HG03280 (cell line): Measurements from ENCODE around the gene DIRAS3.
"Not testable (repeated sequence)": the region's sequence is repeated elsewhere in the genome, so short reads cannot be mapped to it uniquely, and the experiment has no call there.

Source experiments
- ATAC-seq: cut with Tn5 transposase; IDR thresholded peaks from one replicate; pipeline ENCODE4 v1.9.1; 2021; ENCODE audit warnings: mild to moderate bottlenecking, moderate library complexity; ENCODE audit not compliant: unreplicated experiment

DIRAS3 gene

DNA sequence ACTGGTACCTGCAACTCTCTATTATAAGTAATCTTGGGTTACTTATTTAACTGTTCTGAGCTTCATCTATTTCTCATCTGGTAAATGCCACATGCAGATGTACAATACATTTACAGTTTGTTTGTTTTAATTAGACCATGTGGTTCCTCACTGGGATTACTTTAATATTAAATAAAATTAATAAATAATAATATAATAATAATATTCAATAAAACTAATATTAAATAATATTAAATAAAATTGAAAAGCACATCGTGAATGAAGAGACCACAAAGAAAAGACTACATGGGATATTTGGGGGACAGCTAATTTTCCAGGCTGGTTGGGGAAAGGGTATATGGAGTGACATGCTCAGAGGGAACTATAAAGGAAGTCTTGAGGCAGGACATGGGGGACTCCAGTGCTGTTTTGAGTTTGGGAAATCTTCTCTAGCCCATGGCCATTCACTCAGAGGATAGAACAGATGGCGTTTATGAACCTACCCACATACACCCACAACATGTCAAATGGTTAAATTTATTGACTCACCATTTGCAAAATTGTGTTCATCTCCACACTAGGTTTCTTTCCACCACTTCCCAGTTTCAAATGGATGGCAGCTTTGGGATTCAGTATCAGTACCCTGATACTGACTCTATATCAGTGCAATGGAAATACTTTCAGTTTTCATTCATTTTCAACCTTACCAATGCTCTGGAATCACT lies 25.6 kb downstream of the DIRAS3 start:
- no peak for ATAC-seq

GRCh38 chr1:68016381-68016780 lies 34.0 kb downstream of the DIRAS3 start:
- no peak for ATAC-seq

- no peak for ATAC-seq
Observed at GRCh38 chr1:68015971-68016370, 34.5 kb downstream of the DIRAS3 start.

DNA sequence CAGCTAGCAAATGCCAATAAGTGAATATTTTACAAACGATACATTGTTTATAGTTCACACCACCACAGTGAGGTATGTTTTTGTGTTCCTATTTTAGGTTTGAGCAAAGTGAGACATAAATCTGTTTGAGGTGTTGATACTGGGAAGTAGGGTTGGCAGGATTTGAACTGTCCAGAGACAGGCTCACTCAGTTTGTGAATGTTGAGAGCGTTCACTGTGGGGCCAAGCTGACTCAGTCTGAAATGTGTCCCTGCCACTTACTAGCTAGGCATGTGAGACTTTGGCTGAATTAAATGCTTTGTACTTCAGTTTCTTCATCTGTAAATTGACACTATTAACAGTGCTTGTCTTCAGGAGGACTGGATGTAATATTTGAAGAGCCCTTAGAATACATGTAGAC lies 35.1 kb downstream of the DIRAS3 start:
- ATAC-seq = no peak

GRCh38 chr1:68013351-68013750 lies 37.1 kb downstream of the DIRAS3 start:
- ATAC-seq = no peak

DNA sequence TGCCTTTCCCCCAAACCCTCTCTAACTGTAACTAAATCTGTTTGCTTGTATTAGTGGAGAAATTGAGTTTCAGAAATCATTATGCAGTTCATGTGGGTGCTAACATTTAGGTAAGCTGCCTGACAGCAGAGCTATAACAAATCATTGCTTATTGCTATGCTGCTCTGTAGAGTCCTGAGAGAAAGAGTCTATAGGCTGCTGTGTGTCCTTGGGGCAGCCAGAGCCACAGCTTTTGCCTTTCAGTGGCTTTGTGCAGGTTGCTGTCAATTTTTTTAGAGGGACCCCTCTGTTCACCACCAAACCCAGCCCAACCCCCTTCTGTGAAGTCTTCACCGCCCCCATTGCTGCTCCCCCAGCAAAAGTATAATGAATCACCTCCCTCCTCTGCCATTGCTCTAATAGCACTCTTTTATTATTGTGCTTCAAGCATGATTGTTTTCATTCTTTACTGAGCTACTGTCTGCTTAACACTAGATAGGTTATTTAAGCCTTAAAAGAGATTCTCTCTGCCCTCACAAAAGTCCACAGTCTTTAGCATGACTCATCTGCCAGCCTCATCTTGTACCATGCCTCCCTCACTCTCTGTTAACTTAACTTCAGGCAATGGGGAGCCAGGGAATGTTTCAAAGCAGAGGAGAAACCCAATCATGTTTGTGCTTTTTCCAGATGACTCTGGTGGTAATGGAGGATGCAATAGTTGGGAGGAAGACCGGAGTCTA lies 38.6 kb downstream of the DIRAS3 start:
- no peak for ATAC-seq

- no peak for ATAC-seq
Observed at GRCh38 chr1:68010543-68010942, 39.9 kb downstream of the DIRAS3 start.

DNA sequence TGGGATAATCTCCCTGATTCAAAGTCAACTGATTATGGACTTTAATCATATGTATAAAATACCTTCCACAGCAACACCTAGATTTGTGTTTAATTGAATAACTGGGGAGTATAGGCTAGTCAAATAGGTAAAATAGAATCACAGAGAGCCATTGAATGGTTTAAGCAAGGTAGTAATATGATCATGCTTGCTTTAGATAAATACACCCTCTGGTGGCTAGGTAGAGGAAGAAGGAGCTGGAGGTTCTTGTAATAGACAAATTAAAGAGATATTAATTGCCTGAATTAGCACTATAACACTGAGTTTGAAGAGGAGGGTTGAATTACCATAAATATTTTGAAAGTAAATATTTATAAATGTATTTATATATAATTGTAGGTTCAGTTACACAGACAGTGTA lies 40.3 kb downstream of the DIRAS3 start:
- ATAC-seq = no peak

GRCh38 chr1:68003626-68004025 lies 46.8 kb downstream of the DIRAS3 start:
- ATAC-seq = not testable (repeated sequence)

DNA sequence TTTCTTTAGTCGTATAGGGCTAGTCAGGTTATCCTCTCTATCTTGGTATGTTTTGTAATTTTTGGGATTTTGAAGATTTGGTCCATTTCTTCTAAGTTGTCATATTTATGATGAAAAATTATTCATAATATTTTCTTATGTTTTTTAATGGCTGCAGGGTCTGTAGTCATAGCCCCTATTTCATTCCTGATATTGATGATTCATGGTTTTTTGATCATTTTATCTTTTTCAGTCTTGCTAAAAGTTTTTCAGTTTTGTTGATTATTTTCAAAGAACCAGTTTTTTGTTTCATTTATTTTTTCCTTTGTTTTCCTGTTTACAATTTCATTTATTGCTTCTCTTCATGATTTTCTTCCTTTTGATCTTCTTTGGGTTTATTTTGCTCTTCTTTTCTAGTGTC lies 50.2 kb downstream of the DIRAS3 start:
- no peak for ATAC-seq

GRCh38 chr1:67997746-67998145 lies 52.7 kb downstream of the DIRAS3 start:
- ATAC-seq = no peak
